Mammary epithelial cell (primary cell): ENCODE results near the gene PPP4R4.

Source experiments
- EZH2 ChIP-seq: IDR thresholded peaks from 2 replicates; pipeline ENCODE4 v1.6.1; 2012; ENCODE audit warnings: low read length, inconsistent platforms, borderline replicate concordance
- TF ChIP-seq, protein P1 (sequence below), 2 donors: IDR thresholded peaks in 1 of 2; conservative IDR thresholded peaks in 1 of 2; 2 replicates each; pipeline ENCODE4 v1.5.1; 2011 to 2012; ENCODE audit warnings: inconsistent platforms in 2 of 2, low read length in 2 of 2, mild to moderate bottlenecking in 2 of 2, control low read depth in 1 of 2, low read depth in 1 of 2; ENCODE audit not compliant: insufficient read depth in 1 of 2; ENCODE audit errors: extremely low read depth in 1 of 2

GRCh38 chr14:94143711-94144110, 30.4 kb upstream of the PPP4R4 start:
- TF ChIP-seq EZH2, result no peak
- TF ChIP-seq, protein P1, sequence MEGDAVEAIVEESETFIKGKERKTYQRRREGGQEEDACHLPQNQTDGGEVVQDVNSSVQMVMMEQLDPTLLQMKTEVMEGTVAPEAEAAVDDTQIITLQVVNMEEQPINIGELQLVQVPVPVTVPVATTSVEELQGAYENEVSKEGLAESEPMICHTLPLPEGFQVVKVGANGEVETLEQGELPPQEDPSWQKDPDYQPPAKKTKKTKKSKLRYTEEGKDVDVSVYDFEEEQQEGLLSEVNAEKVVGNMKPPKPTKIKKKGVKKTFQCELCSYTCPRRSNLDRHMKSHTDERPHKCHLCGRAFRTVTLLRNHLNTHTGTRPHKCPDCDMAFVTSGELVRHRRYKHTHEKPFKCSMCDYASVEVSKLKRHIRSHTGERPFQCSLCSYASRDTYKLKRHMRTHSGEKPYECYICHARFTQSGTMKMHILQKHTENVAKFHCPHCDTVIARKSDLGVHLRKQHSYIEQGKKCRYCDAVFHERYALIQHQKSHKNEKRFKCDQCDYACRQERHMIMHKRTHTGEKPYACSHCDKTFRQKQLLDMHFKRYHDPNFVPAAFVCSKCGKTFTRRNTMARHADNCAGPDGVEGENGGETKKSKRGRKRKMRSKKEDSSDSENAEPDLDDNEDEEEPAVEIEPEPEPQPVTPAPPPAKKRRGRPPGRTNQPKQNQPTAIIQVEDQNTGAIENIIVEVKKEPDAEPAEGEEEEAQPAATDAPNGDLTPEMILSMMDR (conservative IDR thresholded peaks at IDR 0.05 in 1 of 2, IDR thresholded peaks at IDR 0.05 in 1 of 2; ENCODE audit: extremely low read depth in 1 of 2, insufficient read depth in 1 of 2, low read depth in 1 of 2, low read length in 2 of 2), result no peak
